Measurements from ENCODE around the gene POLL.

POLL gene

DNA sequence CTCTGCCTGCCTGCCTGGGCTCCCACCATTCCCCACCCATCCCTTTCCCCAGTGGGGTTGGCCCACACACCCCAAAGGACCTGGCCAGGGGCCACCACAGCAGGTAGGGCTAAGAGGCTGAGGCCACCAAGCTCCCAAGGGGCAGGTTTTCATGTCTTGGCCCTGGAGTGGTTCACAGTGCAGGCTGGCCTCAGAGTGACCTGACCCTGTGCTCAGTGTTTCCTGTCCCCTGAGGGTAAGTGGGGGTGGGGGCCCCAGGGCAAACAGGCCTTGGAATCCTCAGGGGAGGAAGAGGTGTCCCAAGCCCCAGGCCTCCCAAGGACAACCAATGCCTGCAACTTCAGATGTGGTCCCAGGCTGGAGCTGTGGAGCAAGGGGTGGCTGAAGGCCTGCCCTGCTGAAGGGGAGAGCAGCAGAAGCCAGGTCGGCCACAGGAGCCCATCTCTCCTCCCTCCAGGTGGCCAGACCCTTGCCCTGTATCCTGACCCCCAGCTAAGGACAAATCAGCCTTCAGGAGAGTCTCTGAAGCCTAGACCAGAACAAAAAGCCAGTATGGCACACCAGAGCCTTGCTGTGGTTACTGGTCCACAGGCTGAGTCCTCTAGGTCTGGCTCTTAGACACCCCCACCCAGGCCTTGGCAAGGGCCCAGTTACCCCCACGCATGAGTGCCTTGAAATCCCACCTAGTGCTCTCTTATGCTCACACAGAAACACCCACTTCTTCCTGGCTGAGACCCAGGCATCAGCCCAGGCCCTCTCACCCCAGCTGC is 27.6 kb downstream of the POLL start:
- DNase-seq (ENCODE audit: low read depth in 2 of 2) = no peak

DNA sequence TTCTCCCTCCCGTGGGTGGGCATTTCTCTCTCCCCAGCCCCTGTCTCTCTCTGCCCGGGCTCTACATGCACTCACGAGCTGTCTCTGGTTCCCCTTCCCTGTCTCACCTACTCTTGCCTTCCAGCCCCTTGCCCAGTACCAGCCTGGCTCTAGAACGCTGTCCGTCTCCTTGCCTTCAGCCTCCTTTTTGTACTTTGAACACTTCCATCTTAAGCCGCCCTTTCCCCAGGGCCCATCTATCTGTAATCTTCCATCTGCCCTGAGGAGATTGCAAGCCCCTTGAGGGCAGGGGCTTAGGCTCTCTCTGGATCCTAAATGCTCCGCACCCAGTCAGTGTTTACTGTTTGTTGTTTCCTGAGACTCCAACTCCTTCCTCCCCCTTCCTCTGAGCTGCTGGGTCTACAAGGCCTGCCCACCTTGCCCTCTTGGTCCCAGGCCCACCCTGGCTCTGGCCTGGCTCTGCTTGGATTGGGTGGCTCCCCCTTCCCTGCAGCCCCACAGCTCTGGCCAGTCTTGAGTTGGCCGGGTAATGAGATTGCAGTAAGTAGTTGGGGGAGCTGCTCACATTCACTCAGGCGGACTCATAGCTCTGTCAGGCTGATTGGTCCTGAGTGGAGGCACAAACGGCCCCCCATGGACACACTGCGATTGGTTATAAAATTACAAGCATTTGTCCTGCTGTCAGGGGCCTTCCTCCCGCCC is 28.3 kb downstream of the POLL start:
- no peak for DNase-seq (ENCODE audit: low read depth in 2 of 2)

DNA sequence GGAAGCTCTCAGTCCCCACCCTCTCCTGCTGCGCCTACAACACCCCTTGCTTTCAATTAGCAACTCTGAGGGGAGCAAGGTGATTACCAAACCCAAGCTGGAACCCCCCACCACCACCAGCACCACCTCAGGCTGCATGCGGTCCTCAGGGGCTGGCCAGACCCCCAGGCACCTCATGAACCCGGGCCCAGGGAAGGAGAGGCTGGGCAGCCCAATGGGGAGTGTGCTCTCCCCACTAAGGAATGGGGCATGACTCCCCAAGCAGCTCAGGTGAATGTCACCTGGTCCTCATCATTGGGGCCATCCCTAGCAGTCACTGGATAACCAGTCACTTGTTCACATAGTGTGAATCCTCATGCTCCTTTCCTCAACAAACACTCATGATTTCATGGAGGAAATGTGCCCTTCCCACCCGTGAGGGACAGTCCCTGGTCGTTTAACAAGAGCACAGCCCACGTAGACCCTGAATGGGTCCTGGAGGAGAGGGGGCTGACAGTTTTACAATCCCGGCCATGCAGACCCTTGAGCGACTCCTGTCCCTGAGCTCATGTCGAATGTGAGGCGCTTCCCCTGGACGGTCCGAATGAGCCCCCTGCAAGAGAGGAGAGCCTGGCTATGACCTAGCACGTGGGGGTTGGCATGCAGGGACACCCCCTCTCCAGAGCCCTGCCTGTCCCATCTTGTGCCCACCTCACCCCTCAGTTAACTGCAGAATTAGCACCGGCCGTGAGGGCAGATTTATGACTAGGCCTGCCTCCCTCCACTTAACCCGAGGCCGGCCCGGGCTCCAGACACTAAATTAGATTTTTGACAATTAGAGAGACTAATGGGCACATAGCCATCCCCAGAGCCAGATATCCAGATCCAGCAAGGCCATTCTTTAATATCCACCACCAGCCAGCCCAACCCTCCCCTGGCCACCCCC is 29.1 kb downstream of the POLL start:
- DNase-seq (ENCODE audit: low read depth in 2 of 2) = no peak

DNA sequence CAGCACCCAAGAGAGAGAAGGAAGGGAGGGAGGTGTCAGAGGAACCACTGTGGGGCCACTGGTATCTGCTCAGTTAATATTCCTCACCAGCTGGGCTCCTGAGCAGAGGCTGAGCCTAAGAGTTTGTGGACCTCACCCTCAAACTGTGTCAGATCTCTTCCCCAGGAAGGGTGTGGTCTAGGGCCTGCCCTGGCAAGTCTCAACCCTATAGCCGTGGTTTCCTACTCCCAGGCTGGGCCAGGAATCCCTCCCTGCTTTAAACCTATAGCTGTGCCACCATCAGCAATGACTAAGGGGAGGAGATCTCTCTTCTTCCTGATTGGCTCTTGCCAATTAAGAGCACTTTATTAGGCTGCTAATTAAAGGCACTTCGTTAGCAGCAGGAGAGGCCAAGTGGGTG is 29.9 kb downstream of the POLL start:
- no peak for DNase-seq (ENCODE audit: low read depth in 2 of 2)

DNA sequence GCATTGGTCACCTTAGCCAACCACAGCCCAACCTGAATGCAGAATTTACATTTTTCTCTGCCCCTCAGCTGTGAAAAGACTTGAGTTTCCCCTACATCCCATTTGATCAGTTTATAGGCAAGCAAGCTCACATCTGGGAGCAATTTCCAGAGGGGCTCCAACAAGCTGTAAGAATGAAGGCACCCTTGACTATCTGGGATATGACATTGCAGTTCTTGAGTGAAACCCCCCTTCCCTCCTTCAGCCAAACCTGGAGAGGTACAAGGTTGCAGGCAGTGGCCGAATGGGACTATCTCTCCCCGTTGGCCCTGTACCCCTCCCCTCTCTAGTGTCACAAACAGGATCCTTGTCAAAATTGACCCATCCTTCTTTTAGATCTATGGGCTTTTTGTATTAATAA is 30.5 kb downstream of the POLL start:
- no peak for DNase-seq (ENCODE audit: low read depth in 2 of 2)

DNA sequence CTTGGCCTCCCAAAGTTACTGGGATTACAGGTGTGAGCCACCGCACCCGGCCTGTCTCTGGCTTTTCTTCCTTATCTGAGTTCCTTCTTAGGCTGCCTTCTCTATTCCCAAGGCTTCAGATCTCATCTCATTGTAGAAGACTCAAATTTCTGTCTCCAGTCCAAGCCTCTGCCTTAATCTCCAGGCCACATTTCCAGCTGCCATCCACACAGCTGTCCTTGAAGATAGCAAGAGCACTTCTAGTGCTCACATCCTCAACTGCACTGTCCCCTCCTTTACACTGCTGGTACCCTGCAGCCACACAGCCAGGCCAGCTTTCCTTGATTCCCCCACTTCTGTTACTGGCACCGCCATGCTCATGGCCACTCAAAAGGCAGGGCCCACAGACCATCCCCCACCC is 35.6 kb downstream of the POLL start:
- DNase-seq (ENCODE audit: low read depth in 2 of 2) = no peak

DNA sequence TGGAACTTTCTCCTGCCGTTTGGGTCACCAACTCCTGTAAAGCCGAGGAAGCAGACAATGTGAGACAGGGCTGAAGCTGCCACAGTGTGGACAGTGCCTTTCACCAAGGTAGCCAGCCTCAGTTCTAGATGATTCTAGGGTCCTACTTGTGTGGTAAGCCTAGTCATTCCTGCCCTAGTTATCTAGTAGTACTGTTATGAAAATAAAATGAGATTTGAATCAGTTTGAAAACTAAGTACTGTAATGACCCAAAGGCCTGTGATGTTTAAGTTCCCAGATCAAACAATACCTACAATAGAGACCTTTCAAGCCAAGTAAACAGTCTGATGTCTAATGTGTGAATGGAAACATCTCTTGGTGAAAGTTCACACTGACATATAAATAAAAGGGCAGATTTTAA is 37.1 kb downstream of the POLL start:
- DNase-seq (ENCODE audit: low read depth in 2 of 2) = no peak

DNA sequence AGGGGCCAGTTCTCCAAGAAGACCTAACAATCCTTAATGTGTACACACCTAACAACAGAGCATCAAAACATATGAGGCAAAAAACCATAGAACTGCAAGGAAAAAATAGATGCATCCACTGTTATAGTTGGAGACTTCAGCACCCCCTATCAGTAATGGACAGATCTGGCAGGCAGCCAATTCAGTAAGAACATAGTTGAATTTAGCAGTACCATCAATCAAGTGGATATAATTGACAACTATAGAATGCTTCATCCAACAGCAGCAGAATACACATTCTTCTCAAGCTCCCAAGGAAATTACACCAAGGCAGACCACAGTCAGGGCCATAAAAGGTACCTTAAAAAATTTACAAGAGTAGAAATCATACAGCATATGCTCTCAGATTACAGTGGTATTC is 42.2 kb downstream of the POLL start:
- DNase-seq (ENCODE audit: low read depth in 2 of 2) = no peak

DNA sequence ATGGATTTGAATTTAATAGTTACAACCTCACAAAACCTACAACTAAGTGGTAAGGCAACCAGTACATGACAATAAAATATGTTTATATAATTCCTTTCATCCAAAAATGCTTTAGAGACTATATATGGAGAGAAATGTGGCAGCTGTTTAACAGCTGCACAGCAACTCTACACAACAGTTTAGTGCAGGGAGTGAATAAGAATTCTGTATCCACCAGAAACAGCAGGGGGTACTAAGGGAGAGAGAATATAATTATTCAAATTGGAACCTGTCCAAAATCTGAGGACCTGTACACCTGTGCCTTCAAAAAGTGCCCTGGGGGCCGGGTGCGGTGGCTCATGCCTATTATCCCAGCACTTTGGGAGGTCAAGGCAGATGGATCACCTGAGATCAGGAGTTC is 49.6 kb downstream of the POLL start:
- DNase-seq (ENCODE audit: low read depth in 2 of 2) = no peak

DNA sequence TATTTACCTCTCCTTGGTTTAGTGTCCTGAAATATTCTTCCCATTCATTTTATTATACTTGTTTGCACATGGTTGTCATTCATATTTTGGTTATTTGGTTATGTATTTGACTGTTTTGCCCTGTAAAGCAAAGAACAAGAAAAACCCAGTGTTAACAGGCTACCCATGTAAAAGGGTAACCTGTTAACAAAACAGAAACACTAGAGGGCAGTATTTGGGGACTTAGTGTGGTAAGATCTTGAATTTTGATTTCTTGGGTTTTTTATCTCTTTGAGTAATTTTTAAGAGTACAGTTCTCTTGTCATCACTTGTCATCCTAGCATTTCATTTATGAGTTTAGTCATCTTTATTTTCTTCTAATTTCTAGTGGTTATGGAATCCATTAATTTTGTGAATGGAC is 51.3 kb downstream of the POLL start:
- DNase-seq (ENCODE audit: low read depth in 2 of 2) = no peak

DNA sequence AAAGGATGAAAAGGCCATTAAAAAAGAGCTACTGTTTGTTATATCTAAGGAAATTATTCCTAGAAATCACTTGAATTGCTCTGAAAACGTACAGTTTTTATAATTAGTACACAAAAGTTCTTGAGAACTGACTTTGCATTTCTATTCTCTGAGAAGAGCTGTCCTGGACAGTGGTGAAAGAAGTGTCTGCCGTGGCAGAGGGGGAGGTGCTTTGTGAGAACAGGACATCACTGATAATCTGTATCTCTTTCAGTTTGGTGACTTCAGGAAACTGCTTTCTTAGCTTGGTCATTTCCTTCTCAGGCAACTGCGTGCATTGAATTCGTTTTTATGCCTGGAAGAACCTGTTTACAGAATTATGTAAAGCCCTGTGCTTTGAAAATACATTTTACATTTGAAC is 52.1 kb downstream of the POLL start:
- DNase-seq (ENCODE audit: low read depth in 2 of 2) = no peak

DNA sequence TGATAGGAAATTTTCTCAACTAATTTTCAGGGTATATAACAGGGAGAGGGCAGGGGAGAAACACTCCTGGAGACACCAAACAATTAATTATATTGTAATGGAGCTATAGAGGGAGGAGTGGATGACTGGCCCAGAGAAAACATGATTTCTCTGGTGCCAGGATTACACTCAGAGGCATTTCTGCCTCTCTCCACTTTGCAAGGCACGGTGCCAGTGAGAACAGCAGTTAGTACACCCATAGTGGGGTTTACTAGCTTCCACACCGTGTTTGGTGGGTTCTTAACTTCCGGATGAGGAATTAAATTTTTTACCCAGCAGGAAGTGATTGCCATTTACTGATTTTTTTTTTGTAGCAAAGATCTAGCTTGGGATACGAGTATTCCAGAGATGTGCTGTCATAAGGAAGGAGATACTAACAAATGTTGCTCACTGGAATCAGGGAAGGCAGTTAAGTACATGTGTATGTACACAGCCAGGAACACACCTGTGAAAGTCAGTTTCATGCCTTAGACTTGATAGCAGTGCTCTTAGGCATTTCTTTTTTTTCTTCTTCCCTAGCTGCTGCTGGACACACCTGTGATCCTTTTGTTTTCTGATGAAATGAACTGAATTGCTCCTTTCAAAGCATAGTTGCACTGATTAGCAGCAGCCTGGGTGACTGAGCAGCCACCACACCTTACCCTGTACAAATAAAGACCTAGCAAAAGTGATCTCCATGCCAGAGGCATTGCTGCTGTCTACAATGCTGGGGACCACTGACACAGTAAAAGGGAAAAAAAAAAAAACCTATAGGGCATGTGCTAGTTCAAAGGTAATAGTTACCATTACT is 58.1 kb downstream of the POLL start:
- no peak for DNase-seq (ENCODE audit: low read depth in 2 of 2)

DNA sequence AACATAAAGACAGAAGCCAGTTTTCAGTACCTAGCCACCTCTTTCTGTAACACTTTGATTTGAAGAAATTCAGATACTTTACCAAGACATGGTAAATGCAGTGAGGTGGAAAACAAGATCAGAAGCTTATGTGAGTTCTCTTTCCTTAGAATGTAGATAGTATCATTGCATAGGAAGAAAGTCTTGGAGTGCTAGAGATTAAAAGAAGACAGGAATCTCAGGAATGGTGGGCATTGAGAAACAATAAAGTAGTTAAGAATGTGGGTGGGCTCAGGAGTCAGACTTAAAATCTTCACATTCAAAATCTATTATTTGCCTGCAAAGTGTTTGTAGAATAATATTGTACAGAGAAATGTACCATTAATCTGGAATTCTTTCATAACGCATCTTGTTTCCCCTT is 58.9 kb downstream of the POLL start:
- DNase-seq (ENCODE audit: low read depth in 2 of 2) = no peak
